ENCODE measurements around the gene LYPD3. TPM values are rescaled to one million over a fixed set of nuclear protein-coding genes. Genes with fewer than 3 reads are reported as not detected.

Gene LYPD3
- total and polyA plus RNA-seq, 4 donors = 0.20 to 2.1 (median 1.2) TPM

DNA sequence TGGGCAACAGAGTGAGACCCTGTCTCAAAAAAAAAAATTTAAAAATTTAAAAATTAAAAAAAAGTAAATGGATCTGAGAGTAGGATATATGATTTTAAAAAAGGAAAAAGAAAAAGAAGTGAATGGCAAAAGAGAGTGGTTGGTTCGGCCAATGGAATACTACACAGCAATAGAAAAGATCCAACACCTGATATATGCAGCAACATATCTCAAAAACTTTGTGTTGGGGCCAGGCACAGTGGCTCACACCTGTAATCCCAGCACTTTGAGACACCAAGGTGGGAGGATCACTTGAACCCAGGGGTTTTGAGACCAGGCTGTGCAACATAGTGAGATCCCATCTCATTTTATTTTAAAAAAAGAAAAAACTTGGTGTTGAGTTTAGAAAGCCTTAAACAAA is 1.4 kb upstream of the LYPD3 start:
- Histone ChIP-seq H3K9me3 (ENCODE audit: control insufficient read depth, insufficient read depth, low read length) (no peaks in the 10 kb centered on the region), H3K27me3 (ENCODE audit: control insufficient read depth, insufficient read depth, low read length) (peaks cover 27% of the 10 kb centered on the region), H3K4me3 (ENCODE audit: low read depth, low read length) (no peak overlapping the region), H3K27ac (ENCODE audit: low read depth, low read length) (no peak overlapping the region), H3K36me3 (ENCODE audit: control insufficient read depth, insufficient read depth, low read length) (no peaks in the 10 kb centered on the region), H3K4me1 (ENCODE audit: control insufficient read depth, insufficient read depth, low read length) (peaks cover 30% of the 10 kb centered on the region)
- no CpG with 5 or more reads among the region's 1 CpG for WGBS (ENCODE audit: insufficient coverage)
- DNase-seq (ENCODE audit: low read depth in 4 of 6, low spot score in 6 of 6) = no peak

DNA sequence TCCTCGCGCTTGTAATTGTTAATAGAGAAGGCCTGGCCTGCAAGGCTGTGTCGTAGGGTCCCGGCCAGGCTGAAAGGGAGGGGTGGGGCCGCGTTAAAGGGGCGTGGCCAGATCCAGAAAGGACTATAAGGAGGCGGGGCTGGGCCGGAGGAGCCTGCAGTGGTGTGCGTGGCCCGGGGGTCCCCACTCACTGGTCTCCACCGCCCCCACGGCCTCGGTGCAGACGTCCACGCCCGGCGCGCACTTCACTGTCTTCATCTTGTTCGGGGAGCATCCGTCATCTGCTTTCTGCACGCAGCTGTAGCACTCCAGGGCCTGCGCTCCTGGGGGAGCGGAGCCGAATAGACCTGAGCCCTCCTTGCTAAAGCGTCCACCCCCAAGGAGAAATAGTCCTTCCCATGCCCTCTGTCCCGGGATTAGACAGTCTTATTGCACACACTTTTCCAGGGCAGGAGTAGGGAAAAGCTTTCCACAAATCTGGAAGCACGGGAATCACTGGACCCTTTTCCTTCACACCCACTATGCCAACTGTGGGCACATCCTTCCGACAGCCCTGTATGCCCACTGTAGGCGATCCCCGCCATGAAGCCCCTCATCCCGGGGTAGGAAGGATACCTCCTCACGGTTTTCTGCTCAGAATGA is 1.2 kb downstream of the LYPD3 start:
- Histone ChIP-seq H3K27ac (ENCODE audit: low read depth, low read length) (peak overlapping the region; percentile 90), H3K27me3 (ENCODE audit: control insufficient read depth, insufficient read depth, low read length) (peaks cover 27% of the 10 kb centered on the region), H3K4me1 (ENCODE audit: control insufficient read depth, insufficient read depth, low read length) (peaks cover 30% of the 10 kb centered on the region), H3K9me3 (ENCODE audit: control insufficient read depth, insufficient read depth, low read length) (no peaks in the 10 kb centered on the region), H3K4me3 (ENCODE audit: low read depth, low read length) (peak overlapping the region; percentile 77), H3K36me3 (ENCODE audit: control insufficient read depth, insufficient read depth, low read length) (peaks cover 3% of the 10 kb centered on the region)
- WGBS (ENCODE audit: insufficient coverage) = 5% methylated on average over 28 of the region's 33 CpGs
- no peak for DNase-seq (ENCODE audit: low read depth in 4 of 6, low spot score in 6 of 6)

DNA sequence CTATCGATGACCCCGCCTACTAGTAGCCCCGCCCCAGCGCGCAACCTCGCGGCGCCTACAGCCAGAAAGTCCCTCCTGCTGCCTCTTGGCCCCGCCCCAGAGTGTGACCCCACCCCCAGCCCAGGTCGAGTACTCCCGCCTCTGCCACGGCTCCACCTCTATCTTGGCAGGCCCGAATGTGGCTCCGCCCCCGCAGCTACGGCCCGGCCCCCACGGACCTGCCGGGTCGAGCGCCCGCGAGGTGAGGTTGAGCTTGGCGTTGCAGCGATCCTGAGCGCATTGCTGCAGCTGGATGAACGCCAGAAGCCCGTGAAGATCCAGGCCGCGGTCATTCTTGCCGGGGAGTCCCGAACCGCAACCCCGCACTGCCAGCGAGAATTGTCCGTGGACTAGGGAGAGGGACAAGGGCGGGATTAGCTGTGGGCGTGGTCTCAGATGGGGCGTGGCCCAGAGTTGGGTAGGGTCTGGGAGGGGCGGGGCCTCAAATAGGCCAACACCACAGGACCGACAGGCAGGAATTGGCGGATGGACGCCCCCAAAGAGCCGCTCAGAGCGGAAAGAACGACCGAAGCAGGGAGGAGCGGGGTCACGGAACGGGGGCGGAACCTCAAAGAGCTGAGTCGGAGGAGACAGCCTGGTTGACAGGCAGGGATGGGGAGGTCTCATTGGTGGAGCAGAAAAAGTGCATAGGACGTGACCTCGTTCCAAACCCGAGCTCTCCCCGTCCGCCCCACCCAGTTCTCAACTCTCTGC is 1.9 kb downstream of the LYPD3 start:
- under 1% methylated on average over 52 of the region's 57 CpGs for WGBS (ENCODE audit: insufficient coverage)
- Histone ChIP-seq H3K9me3 (ENCODE audit: control insufficient read depth, insufficient read depth, low read length) (no peaks in the 10 kb centered on the region), H3K4me3 (ENCODE audit: low read depth, low read length) (peak overlapping the region; percentile 77), H3K27ac (ENCODE audit: low read depth, low read length) (peak overlapping the region; percentile 90), H3K36me3 (ENCODE audit: control insufficient read depth, insufficient read depth, low read length) (peaks cover 3% of the 10 kb centered on the region), H3K4me1 (ENCODE audit: control insufficient read depth, insufficient read depth, low read length) (peaks cover 30% of the 10 kb centered on the region), H3K27me3 (ENCODE audit: control insufficient read depth, insufficient read depth, low read length) (peaks cover 27% of the 10 kb centered on the region)
- DNase-seq (ENCODE audit: low read depth in 4 of 6, low spot score in 6 of 6) = peak; percentile 69 to 96 (median 82)

DNA sequence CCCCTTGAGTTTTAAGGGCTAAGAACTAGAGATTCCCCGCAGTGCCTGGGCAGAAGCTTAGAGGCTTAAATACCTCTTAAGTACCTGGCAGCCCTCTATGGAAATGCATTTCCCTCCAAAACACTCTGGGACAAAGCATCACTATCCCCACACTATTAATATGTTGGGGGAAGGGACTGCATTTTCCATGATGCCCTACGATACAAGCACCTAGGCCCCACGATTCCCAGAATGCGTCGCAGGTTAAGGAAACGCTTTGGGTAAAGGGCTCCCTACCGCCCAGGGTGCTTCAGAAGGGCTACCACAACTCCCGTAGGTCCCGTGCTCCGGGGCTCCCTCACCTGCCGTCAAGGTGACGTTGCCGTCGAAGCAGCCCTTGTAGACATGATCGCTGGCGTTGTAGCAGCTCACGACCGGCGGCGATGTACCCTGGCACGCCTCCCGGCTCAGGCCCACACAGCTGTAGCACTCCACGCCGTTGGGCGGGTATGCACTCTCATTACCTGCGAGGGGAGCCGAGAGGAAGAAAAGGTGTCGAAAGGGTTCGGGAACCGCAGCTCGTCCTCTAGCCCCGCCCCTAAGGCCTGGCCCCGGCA is 2.5 kb downstream of the LYPD3 start:
- peaks cover 27% of the 10 kb centered on the region for H3K27me3 ChIP-seq (ENCODE audit: control insufficient read depth, insufficient read depth, low read length)
- H3K9me3 ChIP-seq (ENCODE audit: control insufficient read depth, insufficient read depth, low read length) = no peaks in the 10 kb centered on the region
- no peak for DNase-seq (ENCODE audit: low read depth in 4 of 6, low spot score in 6 of 6)
- H3K36me3 ChIP-seq (ENCODE audit: control insufficient read depth, insufficient read depth, low read length) = peaks cover 3% of the 10 kb centered on the region
- H3K4me1 ChIP-seq (ENCODE audit: control insufficient read depth, insufficient read depth, low read length) = peaks cover 30% of the 10 kb centered on the region
- peak overlapping the region; percentile 90 for H3K27ac ChIP-seq (ENCODE audit: low read depth, low read length)
- peak overlapping the region; percentile 77 for H3K4me3 ChIP-seq (ENCODE audit: low read depth, low read length)
- WGBS (ENCODE audit: insufficient coverage) = 5% methylated on average over 33 of the region's 33 CpGs

DNA sequence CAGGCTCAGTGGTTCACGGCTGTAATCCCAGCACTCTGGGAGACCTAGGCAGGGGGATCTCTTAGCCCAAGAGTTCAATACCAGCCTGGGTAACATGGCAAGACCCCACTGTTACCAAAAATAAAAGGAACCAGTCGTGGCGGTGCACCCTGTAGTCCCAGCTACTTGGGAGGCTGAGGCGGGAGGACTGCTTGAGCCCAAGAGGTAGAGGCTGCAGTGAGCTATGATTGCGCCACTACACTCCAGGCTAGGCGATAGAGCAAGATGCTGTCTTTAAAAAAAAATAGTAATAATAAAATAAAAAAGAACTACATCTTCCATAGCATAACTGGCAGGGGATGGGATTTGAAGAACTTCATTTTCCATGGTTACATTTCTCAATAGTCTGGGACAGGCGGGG is 3.0 kb downstream of the LYPD3 start:
- no peaks in the 10 kb centered on the region for H3K9me3 ChIP-seq (ENCODE audit: control insufficient read depth, insufficient read depth, low read length)
- no peak overlapping the region for H3K27ac ChIP-seq (ENCODE audit: low read depth, low read length)
- no peak for DNase-seq (ENCODE audit: low read depth in 4 of 6, low spot score in 6 of 6)
- peaks cover 3% of the 10 kb centered on the region for H3K36me3 ChIP-seq (ENCODE audit: control insufficient read depth, insufficient read depth, low read length)
- WGBS (ENCODE audit: insufficient coverage) = 89% methylated on average over 5 of the region's 7 CpGs
- peaks cover 30% of the 10 kb centered on the region for H3K4me1 ChIP-seq (ENCODE audit: control insufficient read depth, insufficient read depth, low read length)
- no peak overlapping the region for H3K4me3 ChIP-seq (ENCODE audit: low read depth, low read length)
- H3K27me3 ChIP-seq (ENCODE audit: control insufficient read depth, insufficient read depth, low read length) = peaks cover 27% of the 10 kb centered on the region

DNA sequence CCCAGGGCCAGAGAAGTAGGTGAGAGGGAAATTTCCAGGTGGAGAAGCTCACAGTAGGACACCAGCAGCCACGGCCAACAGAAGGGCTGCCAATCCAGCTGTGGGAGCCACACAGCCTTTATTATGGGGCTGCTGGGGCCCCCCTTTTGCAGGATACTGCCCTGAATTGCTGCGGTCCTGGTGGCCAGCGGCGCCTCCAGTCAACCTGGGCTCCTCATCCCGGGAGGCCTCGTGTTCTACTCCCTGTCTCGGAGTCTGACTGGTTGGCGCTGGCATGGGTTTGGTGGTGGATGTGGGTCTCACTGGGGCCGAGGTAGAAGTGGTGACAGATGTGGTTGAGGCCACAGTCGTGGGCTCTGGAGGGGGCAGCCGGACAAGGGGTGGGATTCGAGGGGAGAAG is 4.1 kb downstream of the LYPD3 start:
- H3K27me3 ChIP-seq (ENCODE audit: control insufficient read depth, insufficient read depth, low read length) = peaks cover 27% of the 10 kb centered on the region
- no peak overlapping the region for H3K27ac ChIP-seq (ENCODE audit: low read depth, low read length)
- no peaks in the 10 kb centered on the region for H3K9me3 ChIP-seq (ENCODE audit: control insufficient read depth, insufficient read depth, low read length)
- H3K4me1 ChIP-seq (ENCODE audit: control insufficient read depth, insufficient read depth, low read length) = peaks cover 30% of the 10 kb centered on the region
- no peak overlapping the region for H3K4me3 ChIP-seq (ENCODE audit: low read depth, low read length)
- WGBS (ENCODE audit: insufficient coverage) = 92% methylated on average over 12 of the region's 12 CpGs
- DNase-seq (ENCODE audit: low read depth in 4 of 6, low spot score in 6 of 6) = no peak
- H3K36me3 ChIP-seq (ENCODE audit: control insufficient read depth, insufficient read depth, low read length) = peaks cover 3% of the 10 kb centered on the region

DNA sequence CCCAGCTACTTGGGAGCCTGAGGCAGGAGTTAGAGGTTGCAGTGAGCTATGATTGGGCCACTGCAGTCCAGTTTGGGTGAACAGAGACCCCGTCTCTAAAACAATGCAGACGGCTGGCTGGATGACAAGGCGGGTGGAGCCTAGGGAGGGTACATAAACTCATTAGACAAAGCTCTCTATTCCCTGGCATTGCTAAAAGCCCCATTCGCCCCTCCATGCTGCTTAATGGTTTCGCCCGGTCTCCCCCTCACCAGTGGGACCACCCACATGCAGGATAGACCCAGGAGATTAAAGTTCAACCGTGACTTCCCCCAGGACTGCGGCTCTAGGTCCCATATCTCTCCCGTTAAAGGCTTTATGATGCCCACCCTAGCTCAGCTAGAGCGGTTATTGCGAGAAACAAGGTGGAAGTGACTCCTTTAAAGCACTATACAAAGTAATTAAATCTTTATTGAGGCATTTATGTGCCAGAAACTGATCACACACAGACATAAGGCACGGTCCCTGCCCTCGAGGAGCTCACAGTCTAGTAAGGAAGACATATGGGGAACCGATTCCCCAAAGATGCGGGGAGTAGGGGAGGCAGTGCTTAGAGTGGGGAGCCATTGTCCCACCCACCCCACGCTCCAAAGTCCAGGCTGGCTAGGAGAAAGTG is 4.9 kb downstream of the LYPD3 start:
- Histone ChIP-seq H3K4me3 (ENCODE audit: low read depth, low read length) (no peak overlapping the region), H3K36me3 (ENCODE audit: control insufficient read depth, insufficient read depth, low read length) (peaks cover 3% of the 10 kb centered on the region), H3K27me3 (ENCODE audit: control insufficient read depth, insufficient read depth, low read length) (peaks cover 19% of the 10 kb centered on the region), H3K9me3 (ENCODE audit: control insufficient read depth, insufficient read depth, low read length) (no peaks in the 10 kb centered on the region), H3K4me1 (ENCODE audit: control insufficient read depth, insufficient read depth, low read length) (peaks cover 27% of the 10 kb centered on the region), H3K27ac (ENCODE audit: low read depth, low read length) (no peak overlapping the region)
- 46% methylated on average over 6 of the region's 16 CpGs for WGBS (ENCODE audit: insufficient coverage)
- no peak for DNase-seq (ENCODE audit: low read depth in 4 of 6, low spot score in 6 of 6)

DNA sequence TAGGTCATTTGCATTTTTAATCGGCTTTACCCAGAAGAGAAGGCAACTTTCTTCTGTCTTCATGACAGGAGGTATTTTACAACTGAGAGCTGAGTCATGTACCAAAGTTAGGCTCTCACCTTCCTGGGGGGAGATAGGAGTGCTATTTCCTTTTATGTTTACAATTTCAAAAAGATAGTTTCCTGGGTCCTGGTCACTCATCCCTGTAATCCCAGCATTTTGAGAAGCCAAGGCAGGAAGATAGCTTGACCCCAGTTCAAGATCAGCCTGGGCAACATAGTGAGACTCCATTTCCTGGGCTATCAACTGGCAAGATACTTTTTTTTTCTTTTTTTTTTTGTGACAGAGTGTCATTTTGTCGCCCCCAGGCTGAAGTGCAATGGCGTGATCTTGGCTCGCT is 7.6 kb downstream of the LYPD3 start:
- WGBS (ENCODE audit: insufficient coverage) = 88% methylated on average over 4 of the region's 4 CpGs
- Histone ChIP-seq H3K9me3 (ENCODE audit: control insufficient read depth, insufficient read depth, low read length) (no peaks in the 10 kb centered on the region), H3K27ac (ENCODE audit: low read depth, low read length) (no peak overlapping the region), H3K27me3 (ENCODE audit: control insufficient read depth, insufficient read depth, low read length) (no peaks in the 10 kb centered on the region), H3K4me3 (ENCODE audit: low read depth, low read length) (no peak overlapping the region), H3K4me1 (ENCODE audit: control insufficient read depth, insufficient read depth, low read length) (peaks cover under 1% of the 10 kb centered on the region), H3K36me3 (ENCODE audit: control insufficient read depth, insufficient read depth, low read length) (peaks cover 3% of the 10 kb centered on the region)
- DNase-seq (ENCODE audit: low read depth in 4 of 6, low spot score in 6 of 6) = no peak

DNA sequence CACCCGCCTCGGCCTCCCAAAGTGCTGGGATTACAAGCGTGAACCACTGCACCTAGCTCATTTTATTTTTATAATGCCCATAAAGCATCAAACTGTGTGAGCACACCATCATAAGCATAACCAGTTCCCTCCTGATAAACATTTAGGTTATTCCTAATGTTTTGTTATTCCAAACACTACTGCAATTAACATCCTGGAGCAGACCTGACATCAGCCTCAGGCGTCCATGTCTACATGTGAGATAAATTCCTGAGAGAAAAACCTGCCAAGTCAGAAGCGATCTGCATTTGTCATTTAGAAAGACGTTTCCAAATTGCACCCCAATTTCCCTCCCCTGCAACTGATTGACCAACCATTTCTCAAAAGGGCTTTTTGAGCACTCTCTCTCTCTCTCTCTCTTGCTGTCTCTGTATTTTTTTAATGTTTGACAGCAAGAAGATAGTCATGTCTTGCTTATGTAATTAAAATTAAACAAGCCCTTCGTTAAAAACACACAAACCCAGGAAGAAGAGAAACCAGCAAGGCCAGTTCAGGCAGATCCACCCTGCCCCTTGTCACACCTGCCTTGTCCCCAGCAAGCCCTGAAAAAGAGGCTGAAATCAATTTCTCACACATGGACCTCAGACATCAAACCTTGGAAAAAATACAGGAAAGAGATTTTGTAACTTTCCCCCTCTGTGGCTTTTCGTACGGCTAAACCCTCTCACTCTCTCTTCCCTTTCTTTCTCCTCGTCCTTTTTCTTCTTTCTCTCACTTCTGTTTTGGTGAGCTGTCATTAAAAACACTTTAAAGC is 9.9 kb downstream of the LYPD3 start:
- no peak overlapping the region for H3K4me3 ChIP-seq (ENCODE audit: low read depth, low read length)
- no peak overlapping the region for H3K27ac ChIP-seq (ENCODE audit: low read depth, low read length)
- H3K4me1 ChIP-seq (ENCODE audit: control insufficient read depth, insufficient read depth, low read length) = no peaks in the 10 kb centered on the region
- H3K9me3 ChIP-seq (ENCODE audit: control insufficient read depth, insufficient read depth, low read length) = no peaks in the 10 kb centered on the region
- no peaks in the 10 kb centered on the region for H3K27me3 ChIP-seq (ENCODE audit: control insufficient read depth, insufficient read depth, low read length)
- H3K36me3 ChIP-seq (ENCODE audit: control insufficient read depth, insufficient read depth, low read length) = no peaks in the 10 kb centered on the region
- WGBS (ENCODE audit: insufficient coverage) = 78% methylated on average over 4 of the region's 10 CpGs
- no peak for DNase-seq (ENCODE audit: low read depth in 4 of 6, low spot score in 6 of 6)
